Measurements from ENCODE around the gene GTPBP2. TPM values are rescaled to one million over a fixed set of nuclear protein-coding genes. Genes with fewer than 3 reads are reported as not detected.

GTPBP2 gene
- total and polyA plus RNA-seq, 2 of the 8 experiments (the other 6 are each of a cell fraction or from before 2014, with no cell fraction given) = 58.3 to 86.1 TPM

GRCh38 chr6:43628393-43629103, 516 bp downstream of the GTPBP2 start:
- no peak overlapping the region for H2AFZ ChIP-seq (ENCODE audit: low read length)
- FAIRE-seq (no peak), DNase-seq (ENCODE audit: low read depth in 1 of 2, low spot score in 2 of 2) (peak; percentile 21 to 74)
- no peak overlapping the region for H4K91ac ChIP-seq (replicated peaks; ENCODE audit: insufficient read length, low read length)
- peak overlapping the region; percentile 84; the same call in 1 of the 2 replicates for H2BK12ac ChIP-seq (ENCODE audit: low read depth, low read length)
- no peak overlapping the region for H2BK120ac ChIP-seq (replicated peaks; ENCODE audit: low read depth, low read length)
- POLR2A ChIA-PET (ENCODE audit: partially characterized antibody) = interaction anchor here (0.6 to 4.7 kb wide), 28 partner anchors 7 to 628 kb away, joined by 3 to 79 read pairs (median 6); partner anchors contain the start of genes HSP90AB1, MAD2L1BP, MRPS18A and POLH
- H3K18ac ChIP-seq (ENCODE audit: extremely low read depth, low read length) = no peak overlapping the region; the same call in 1 of the 2 replicates
- CTCF ChIA-PET (ENCODE audit: partially characterized antibody) = interaction anchor here (0.7 to 2.1 kb wide), 3 partner anchors 19 to 40 kb away, joined by 3 to 5 read pairs (median 3); no protein-coding TSS in a partner anchor
- peak overlapping the region; percentile 73 for H3K27ac ChIP-seq (ENCODE audit: low read depth, low read length)
- peaks cover 0 to 7% of the 10 kb centered on the region in 2 experiments for H4K20me1 ChIP-seq (replicated peaks in 1 of 2; ENCODE audit: control insufficient read depth in 1 of 2, insufficient read depth in 2 of 2, low read length in 2 of 2)
- H3K14ac ChIP-seq (ENCODE audit: insufficient read length) = no peak overlapping the region
- WGBS, 2 experiments (ENCODE audit: extremely low coverage in 1 of 2, insufficient coverage in 1 of 2, insufficient read length in 1 of 2, insufficient replicate concordance in 2 of 2, low coverage in 1 of 2, low lambda C conversion rate in 2 of 2, missing lambda C conversion rate in 1 of 2) = 14% methylated on average over 19 of the region's 25 CpGs; no CpG with 5 or more reads in 1 of the 2 experiments
- H3K4ac ChIP-seq (replicated peaks; ENCODE audit: insufficient read length, low read depth, low read length) = no peak overlapping the region
- H3K56ac ChIP-seq (replicated peaks; ENCODE audit: insufficient read length, low read depth, low read length) = peak overlapping the region; percentile 62
- H3K27me3 ChIP-seq (replicated peaks in 1 of 4; ENCODE audit: control insufficient read depth in 3 of 4, extremely low read depth in 1 of 4, insufficient read depth in 3 of 4, low read length in 3 of 4) = no peaks in the 10 kb centered on the region
- peak overlapping the region; percentile 60; the same call in 1 of the 2 replicates for H2BK5ac ChIP-seq (ENCODE audit: low read depth, low read length)
- no peaks in the 10 kb centered on the region for H3K9me3 ChIP-seq (ENCODE audit: insufficient read depth in 2 of 2, low read depth in 1 of 2, low read length in 1 of 2)
- H2BK15ac ChIP-seq (ENCODE audit: low read length) = no peak overlapping the region
- peaks cover 0 to 4% (median 0%) of the 10 kb centered on the region in 4 experiments; a peak in 3 of 7 replicates for H3K4me1 ChIP-seq (replicated peaks in 1 of 4; ENCODE audit: control insufficient read depth in 3 of 4, insufficient read depth in 4 of 4, low read length in 3 of 4)
- peaks cover 9% of the 10 kb centered on the region for H3K23me2 ChIP-seq (ENCODE audit: low read depth, low read length)
- H2BK20ac ChIP-seq (ENCODE audit: low read length) = no peak overlapping the region
- peak overlapping the region; percentile 59 to 85 (median 78) for H3K4me3 ChIP-seq (ENCODE audit: extremely low read depth in 1 of 4, insufficient read depth in 2 of 4, low read depth in 3 of 4, low read length in 4 of 4)
- H3K23ac ChIP-seq (ENCODE audit: insufficient read length) = no peak overlapping the region
- no peak overlapping the region for H2AK5ac ChIP-seq (ENCODE audit: low read depth, low read length)
- H3K79me2 ChIP-seq (ENCODE audit: control insufficient read depth in 1 of 2, insufficient read depth in 2 of 2, low read length in 2 of 2) = peaks cover 0 to 18% of the 10 kb centered on the region in 2 experiments; a peak in 2 of 4 replicates
- peak overlapping the region; percentile 66 to 71 (median 68) for H3K9ac ChIP-seq (replicated peaks in 1 of 4; ENCODE audit: extremely low read depth in 1 of 4, low read depth in 3 of 4, low read length in 3 of 4)
- H4K8ac ChIP-seq (ENCODE audit: extremely low read depth, insufficient read depth, low read length) = peak overlapping the region; percentile 68
- peaks cover 8% of the 10 kb centered on the region for H3K79me1 ChIP-seq (ENCODE audit: low read depth, low read length)
- peaks cover 19 to 31% (median 26%) of the 10 kb centered on the region in 4 experiments for H3K36me3 ChIP-seq (ENCODE audit: control insufficient read depth in 2 of 4, insufficient read depth in 4 of 4, low read length in 3 of 4)
- peak overlapping the region; percentile 69 for H4K5ac ChIP-seq (ENCODE audit: insufficient read length, low read depth, low read length)
- peak overlapping the region; percentile 84 for H3K4me2 ChIP-seq (ENCODE audit: insufficient read depth in 1 of 2, low read depth in 2 of 2, low read length in 2 of 2)
- TF ChIP-seq KDM4A (IDR thresholded peaks at IDR 0.05; ENCODE audit: low read depth, low read length, severe bottlenecking) (peak; percentile 27), ATF3 (IDR thresholded peaks at IDR 0.05; ENCODE audit: insufficient read depth, low read depth, low read length) (no peak), CBX8 (IDR thresholded peaks at IDR 0.05; ENCODE audit: borderline replicate concordance, low read depth, low read length) (no peak), PHF8 (conservative IDR thresholded peaks at IDR 0.05; ENCODE audit: low read depth, low read length) (peak; percentile 72), FOSL1 (IDR thresholded peaks at IDR 0.05; ENCODE audit: insufficient read depth, low read depth, low read length) (no peak), YY1 (IDR thresholded peaks at IDR 0.05; ENCODE audit: low read depth, low read length) (no peak), CTBP2 (IDR thresholded peaks at IDR 0.05; ENCODE audit: borderline replicate concordance, insufficient read depth, insufficient read length, low read length) (no peak), RBBP5 (IDR thresholded peaks at IDR 0.05; ENCODE audit: borderline replicate concordance, low read depth, low read length) (no peak), RXRA (IDR thresholded peaks at IDR 0.05; ENCODE audit: insufficient read depth, low read depth, low read length) (no peak), SUZ12 (IDR thresholded peaks at IDR 0.05; ENCODE audit: low read length) (no peak)
